Nephron progenitor cell (in vitro differentiated cells): Measurements from ENCODE around the gene SIM2.

ENCODE experiments used
- DNase-seq: peaks from one replicate; pipeline ENCODE4 v3.0.0; 2021
- H3K27ac Mint-ChIP-seq: 2 replicates; pipeline ENCODE4 v1.8.0; 2021; ENCODE audit warnings: mild to moderate bottlenecking, moderate library complexity, mixed read lengths
- H3K27me3 Mint-ChIP-seq: 2 replicates; pipeline ENCODE4 v1.8.0; 2021; ENCODE audit warnings: mild to moderate bottlenecking, low read depth, mixed read lengths; ENCODE audit not compliant: poor library complexity
- H3K36me3 Mint-ChIP-seq: 2 replicates; pipeline ENCODE4 v1.8.0; 2021; ENCODE audit warnings: low read depth, mixed read lengths
- H3K4me1 Mint-ChIP-seq: 2 replicates; pipeline ENCODE4 v1.8.0; 2021; ENCODE audit warnings: mixed read lengths
- H3K4me3 Mint-ChIP-seq: 2 replicates; pipeline ENCODE4 v1.8.0; 2021; ENCODE audit warnings: mild to moderate bottlenecking, moderate library complexity, mixed read lengths
- H3K9me3 Mint-ChIP-seq: 2 replicates; pipeline ENCODE4 v1.8.0; 2021; ENCODE audit warnings: mild to moderate bottlenecking, moderate library complexity, mixed read lengths
- CTCF ChIP-seq: fragments of 200-600 bp; sonication (generic); IDR thresholded peaks from 2 replicates; pipeline ENCODE4 v1.5.0; 2021; ENCODE audit warnings: antibody characterized with exemption

Gene SIM2

GRCh38 chr21:36790616-36791015 is 91.7 kb downstream of the SIM2 start:
- peaks cover 8% of the 10 kb centered on the region for H3K9me3 Mint-ChIP-seq
- no peak for DNase-seq
- H3K4me1 Mint-ChIP-seq: peaks cover 53% of the 10 kb centered on the region
- H3K4me3 Mint-ChIP-seq: no peak overlapping the region
- peaks cover 12% of the 10 kb centered on the region for H3K36me3 Mint-ChIP-seq
- TF ChIP-seq CTCF: no peak
- peaks cover 7% of the 10 kb centered on the region for H3K27me3 Mint-ChIP-seq
- H3K27ac Mint-ChIP-seq: peak overlapping the region; percentile 81

GRCh38 chr21:36791180-36791579 is 92.3 kb downstream of the SIM2 start:
- TF ChIP-seq CTCF: no peak
- no peak for DNase-seq
- Mint-ChIP-seq H3K27ac (peak overlapping the region; percentile 81), H3K36me3 (peaks cover 12% of the 10 kb centered on the region), H3K27me3 (peaks cover 7% of the 10 kb centered on the region), H3K4me1 (peaks cover 47% of the 10 kb centered on the region), H3K9me3 (peaks cover 11% of the 10 kb centered on the region), H3K4me3 (no peak overlapping the region)

GRCh38 chr21:36791695-36792470 is 93.0 kb downstream of the SIM2 start:
- Mint-ChIP-seq H3K36me3 (peaks cover 18% of the 10 kb centered on the region), H3K4me3 (no peak overlapping the region), H3K4me1 (peaks cover 42% of the 10 kb centered on the region), H3K27ac (no peak overlapping the region), H3K9me3 (peaks cover 18% of the 10 kb centered on the region), H3K27me3 (peaks cover 7% of the 10 kb centered on the region)
- no peak for DNase-seq
- no peak for TF ChIP-seq CTCF

GRCh38 chr21:36792505-36792967 is 93.6 kb downstream of the SIM2 start:
- TF ChIP-seq CTCF: no peak
- peaks cover 40% of the 10 kb centered on the region for H3K4me1 Mint-ChIP-seq
- no peak overlapping the region for H3K4me3 Mint-ChIP-seq

GRCh38 chr21:36796070-36796469 is 97.2 kb downstream of the SIM2 start:
- H3K4me3 Mint-ChIP-seq: no peak overlapping the region
- H3K36me3 Mint-ChIP-seq: peaks cover 46% of the 10 kb centered on the region
- H3K27me3 Mint-ChIP-seq: peaks cover 11% of the 10 kb centered on the region
- DNase-seq: no peak
- H3K4me1 Mint-ChIP-seq: peaks cover 20% of the 10 kb centered on the region
- H3K9me3 Mint-ChIP-seq: peaks cover 50% of the 10 kb centered on the region
- no peak overlapping the region for H3K27ac Mint-ChIP-seq
- no peak for TF ChIP-seq CTCF

More at GRCh38 chr21:36792505-36792967, 93.6 kb downstream of the SIM2 start:
- H3K36me3 Mint-ChIP-seq: peaks cover 25% of the 10 kb centered on the region
- peaks cover 7% of the 10 kb centered on the region for H3K27me3 Mint-ChIP-seq
- no peak for DNase-seq
- peaks cover 25% of the 10 kb centered on the region for H3K9me3 Mint-ChIP-seq
- no peak overlapping the region for H3K27ac Mint-ChIP-seq

- TF ChIP-seq CTCF: no peak
- Mint-ChIP-seq H3K4me1 (peaks cover 11% of the 10 kb centered on the region), H3K9me3 (peaks cover 50% of the 10 kb centered on the region), H3K4me3 (no peak overlapping the region), H3K27me3 (peaks cover 9% of the 10 kb centered on the region), H3K27ac (no peak overlapping the region), H3K36me3 (peaks cover 46% of the 10 kb centered on the region)
- DNase-seq: no peak
Measured at GRCh38 chr21:36798491-36798890, 99.6 kb downstream of the SIM2 start.
